ENCODE measurements around the gene TPRN. TPM values are rescaled to one million over a fixed set of nuclear protein-coding genes. Genes with fewer than 3 reads are reported as not detected.

The TPRN gene
- total and polyA plus RNA-seq, 9 of the 15 experiments (the other 6 are each of a cell fraction or from before 2014, with no cell fraction given): 0.31 to 31.9 (median 4.4) TPM

GRCh38 chr9:137200311-137201204, at the start of gene TPRN (continued):
- TF ChIP-seq ZBTB40 (IDR thresholded peaks at IDR 0.05): peak; percentile 74
- TF ChIP-seq ZBTB40 (CRISPR knock-in tag; IDR thresholded peaks at IDR 0.05): no peak
- no peak for TF ChIP-seq ATF1 (CRISPR knock-in tag; IDR thresholded peaks at IDR 0.05)
- TF ChIP-seq ATF1 (tag; IDR thresholded peaks at IDR 0.05): peak; percentile 63
- no peak for TF ChIP-seq RREB1 (CRISPR knock-in tag; IDR thresholded peaks at IDR 0.05)
- TF ChIP-seq POLR2AphosphoS5 (IDR thresholded peaks at IDR 0.05; ENCODE audit: control insufficient read depth, insufficient read depth, low read depth, low read length): peak; percentile 67; the same call in 1 of the 2 replicates
- TF ChIP-seq MAFK (IDR thresholded peaks at IDR 0.05; ENCODE audit: low read length): no peak
- no peak for TF ChIP-seq ILK (tag; IDR thresholded peaks at IDR 0.05; ENCODE audit: borderline replicate concordance, low read depth)
- TF ChIP-seq ZNF143 (CRISPR knock-in tag; IDR thresholded peaks at IDR 0.05): no peak
- 0 out of 2 replicates have a peak, but pooled peaks have one; percentile 19 for TF ChIP-seq HNRNPL (IDR thresholded peaks at IDR 0.05; ENCODE audit: low read depth, low read length)
- TF ChIP-seq CXXC5 (CRISPR knock-in tag; IDR thresholded peaks at IDR 0.05): peak; percentile 82; the same call in 1 of the 2 replicates
- TF ChIP-seq ZNF12 (CRISPR knock-in tag; IDR thresholded peaks at IDR 0.05): no peak
- TF ChIP-seq MEIS2 (IDR thresholded peaks at IDR 0.05; ENCODE audit: partially characterized antibody): no peak
